GM12878 (cell line): ENCODE results near the gene HS6ST3. TPM values are rescaled to one million over a fixed set of nuclear protein-coding genes. Genes with fewer than 3 reads are reported as not detected.

Experiments used
- ATAC-seq: fragments of 200-7000 bp; cut with Tn5 transposase; 3 replicates; pipeline ENCODE4 v1.9.1; 2020; ENCODE audit warnings: mild to moderate bottlenecking, moderate library complexity
- BruUV-seq: library from RNA; stranded (reverse); fragments of 400-500 nt; replicated peaks from 2 replicates; lab custom pipeline; 2021; lab: Mats Ljungman, UMichigan
- CTCF ChIA-PET: fragments of 300-600 bp; sonication (Branson Sonifier 250); formaldehyde crosslinking; extraction: SDS; loops from one replicate; lab custom pipeline; 2021; ENCODE audit warnings: inconsistent platforms; lab: Yijun Ruan, JAX
- POLR2A ChIA-PET: fragments of 350-600 bp; formaldehyde crosslinking; extraction: SDS; loops from one replicate; lab custom pipeline; 2021; ENCODE audit warnings: inconsistent platforms; lab: Charles Lee
- RAD21 ChIA-PET: fragments of 300-600 bp; sonication (Branson Sonifier 250); formaldehyde crosslinking; loops from one replicate; lab custom pipeline; 2023; ENCODE audit warnings: antibody characterized with exemption; ENCODE audit not compliant: unreplicated experiment; lab: Charles Lee
- SMC1A ChIA-PET: fragments of 300-600 bp; sonication (Branson Sonifier 250); formaldehyde crosslinking; loops from one replicate; lab custom pipeline; 2023; ENCODE audit not compliant: unreplicated experiment, uncharacterized antibody; lab: Charles Lee
- DNase-seq: peaks from one replicate; pipeline ENCODE4 v3.0.0-alpha.2; 2011; ENCODE audit warnings: low read depth, low spot score
- FAIRE-seq: peaks from 3 replicates; lab custom pipeline; 2011; peaks lifted over from hg19 to GRCh38; lab: Jason Lieb, UNC
- H2AFZ ChIP-seq: 2 replicates; pipeline ENCODE4 v1.6.0; 2011; ENCODE audit warnings: low read depth, low read length, control low read depth; ENCODE audit not compliant: control insufficient read depth
- H3K27ac ChIP-seq: 2 replicates; pipeline ENCODE4 v1.5.1; 2011; ENCODE audit warnings: control low read depth; ENCODE audit not compliant: control insufficient read depth, insufficient read depth
- H3K27me3 ChIP-seq, 2 experiments: replicated peaks in 1 of 2; 2 replicates each; pipeline versions ENCODE4 v1.6.0 to v1.6.1; 2011; ENCODE audit warnings: low read length in 1 of 2; ENCODE audit not compliant: control insufficient read depth in 2 of 2, insufficient read depth in 2 of 2
- H3K36me3 ChIP-seq, 2 experiments: 2 replicates each; pipeline ENCODE4 v1.5.1; 2011; ENCODE audit warnings: low read length in 1 of 2; ENCODE audit not compliant: control insufficient read depth in 2 of 2, insufficient read depth in 2 of 2
- H3K4me1 ChIP-seq: 2 replicates; pipeline ENCODE4 v1.6.1; 2011; ENCODE audit warnings: mild to moderate bottlenecking, low read length, moderate library complexity, mixed read lengths; ENCODE audit not compliant: control insufficient read depth, insufficient read depth
- H3K4me2 ChIP-seq: 2 replicates; pipeline ENCODE4 v1.6.0; 2011; ENCODE audit warnings: control low read depth; ENCODE audit not compliant: control insufficient read depth, insufficient read depth
- H3K4me3 ChIP-seq: fragments of 200-600 bp; sonication (generic); 2 replicates; pipeline ENCODE4 v1.5.1; 2016
- H3K79me2 ChIP-seq: 2 replicates; pipeline ENCODE4 v1.6.0; 2011; ENCODE audit warnings: low read length; ENCODE audit not compliant: control insufficient read depth, insufficient read depth
- H3K9ac ChIP-seq: 2 replicates; pipeline ENCODE4 v1.8.0; 2011; ENCODE audit warnings: low read length, control low read depth, mixed read lengths; ENCODE audit not compliant: control insufficient read depth, insufficient read depth
- H3K9me3 ChIP-seq: replicated peaks from 3 replicates; pipeline ENCODE4 v1.5.1; 2011; ENCODE audit warnings: mild to moderate bottlenecking, low read length; ENCODE audit not compliant: control insufficient read depth, insufficient read depth
- H4K20me1 ChIP-seq: 2 replicates; pipeline ENCODE4 v1.6.0; 2011; ENCODE audit not compliant: control insufficient read depth, insufficient read depth
- E4F1 ChIP-seq: fragments of 450-650 bp; IDR thresholded peaks from 2 replicates; pipeline ENCODE4 v1.6.1; 2018; ENCODE audit warnings: borderline replicate concordance, mild to moderate bottlenecking; ENCODE audit not compliant: partially characterized antibody
- EGR1 ChIP-seq, 2 experiments: IDR thresholded peaks; 1 replicate in 1 of 2; 2 replicates in 1 of 2; pipeline ENCODE4 v1.6.1; 2011 to 2012; ENCODE audit warnings: low read depth in 2 of 2, low read length in 2 of 2, borderline replicate concordance in 1 of 2, mild to moderate bottlenecking in 1 of 2, moderate library complexity in 1 of 2
- HDAC2 ChIP-seq: fragments of 200-600 bp; sonication (generic); IDR thresholded peaks from 2 replicates; pipeline ENCODE4 v1.6.1; 2017
- HDAC6 ChIP-seq: fragments of 200-600 bp; sonication (generic); IDR thresholded peaks from one replicate; pipeline ENCODE4 v1.8.0; 2017; ENCODE audit warnings: antibody characterized with exemption; ENCODE audit not compliant: unreplicated experiment
- IKZF2 ChIP-seq, 2 experiments: fragments of 450-650 bp; IDR thresholded peaks; 2 replicates each; pipeline ENCODE4 v1.6.1; 2017; ENCODE audit warnings: mild to moderate bottlenecking in 2 of 2, moderate library complexity in 2 of 2
- JUND ChIP-seq: IDR thresholded peaks from 2 replicates; pipeline ENCODE4 v1.6.1; 2012; ENCODE audit warnings: low read depth, mild to moderate bottlenecking, low read length, improper control_type of control experiment, moderate library complexity
- NFYB ChIP-seq: IDR thresholded peaks from 2 replicates; pipeline ENCODE4 v1.6.1; 2011; ENCODE audit warnings: low read depth, mild to moderate bottlenecking, low read length, improper control_type of control experiment, moderate library complexity; ENCODE audit not compliant: insufficient read depth
- SMAD1 ChIP-seq: fragments of 450-650 bp; IDR thresholded peaks from 2 replicates; pipeline ENCODE4 v1.6.1; 2018; ENCODE audit warnings: mild to moderate bottlenecking, low read depth; ENCODE audit not compliant: partially characterized antibody
- SMC3 ChIP-seq: IDR thresholded peaks from 2 replicates; pipeline ENCODE4 v1.6.1; 2011; ENCODE audit warnings: low read length, improper control_type of control experiment, borderline replicate concordance
- SP1 ChIP-seq: IDR thresholded peaks from one replicate; pipeline ENCODE4 v1.6.1; 2011; ENCODE audit warnings: low read depth, low read length
- TCF12 ChIP-seq: IDR thresholded peaks from 2 replicates; pipeline ENCODE4 v1.6.1; 2011; ENCODE audit warnings: low read depth, mild to moderate bottlenecking, low read length
- TCF3 ChIP-seq: IDR thresholded peaks from 2 replicates; pipeline ENCODE4 v1.6.1; 2012; ENCODE audit warnings: low read depth, mild to moderate bottlenecking, low read length, borderline replicate concordance; ENCODE audit not compliant: insufficient read depth
- ZNF384 ChIP-seq: IDR thresholded peaks from 2 replicates; pipeline ENCODE4 v1.6.1; 2012; ENCODE audit warnings: low read depth, mild to moderate bottlenecking, low read length, improper control_type of control experiment, borderline replicate concordance
- WGBS: methylation state at CpG from one replicate; pipeline ENCODE4 v1.1.6; 2016; ENCODE audit warnings: low lambda C conversion rate; ENCODE audit not compliant: insufficient replicate concordance, insufficient coverage; ENCODE audit errors: missing lambda C conversion rate; 5-methylcytosine and 5-hydroxymethylcytosine counted together
- in situ Hi-C: fragments of 300-500 bp; cut with MboI; formaldehyde crosslinking; loops from 9 replicates; pipeline ENCODE4 v1.14.3; 2018; ENCODE audit warnings: mixed read lengths
- intact Hi-C: fragments of 100-400 bp; cut with micrococcal nuclease; formaldehyde crosslinking; loops from one replicate; pipeline ENCODE4 v1.14.2; 2022; ENCODE audit not compliant: unreplicated experiment
- polyA plus RNA-seq, 11 experiments: library from polyadenylated mRNA; depleted of rRNA in 4 of 11; unstranded in 6 of 11; stranded (reverse) in 5 of 11; fragments of >200 nt; fragmentation: Nextera tagmentation in 4 of 11; fragmentation: Illumina TruSeq in 1 of 11; extraction: Ambion mirVana in 4 of 11; extraction: Trizol in 1 of 11; gene quantifications; 1 replicate in 1 of 11; 2 replicates in 10 of 11; pipeline versions ENCODE4 v1.2.1 to v1.2.3, GENCODE V29; 2011 to 2016; ENCODE audit warnings: inconsistent platforms in 2 of 11, missing spikeins in 2 of 11, low read depth in 1 of 11
- total RNA-seq, 4 experiments: library from RNA; depleted of rRNA in 3 of 4; stranded (reverse); fragments of >200 nt in 3 of 4; fragmentation: Illumina TruSeq in 1 of 4; extraction: Trizol in 1 of 4; gene quantifications; 2 replicates each; pipeline versions ENCODE4 v1.2.1 to v1.2.3, GENCODE V29; 2013 to 2021
- TF ChIP-seq, protein P1 (sequence below): IDR thresholded peaks from 2 replicates; pipeline ENCODE4 v1.6.1; 2012; ENCODE audit warnings: low read depth, low read length, improper control_type of control experiment

Gene HS6ST3
- total and polyA plus RNA-seq, 10 of the 15 experiments (the other 5 are each of a cell fraction or from before 2014, with no cell fraction given): under 0.01 to 2.9 TPM; not detected in 8

DNA sequence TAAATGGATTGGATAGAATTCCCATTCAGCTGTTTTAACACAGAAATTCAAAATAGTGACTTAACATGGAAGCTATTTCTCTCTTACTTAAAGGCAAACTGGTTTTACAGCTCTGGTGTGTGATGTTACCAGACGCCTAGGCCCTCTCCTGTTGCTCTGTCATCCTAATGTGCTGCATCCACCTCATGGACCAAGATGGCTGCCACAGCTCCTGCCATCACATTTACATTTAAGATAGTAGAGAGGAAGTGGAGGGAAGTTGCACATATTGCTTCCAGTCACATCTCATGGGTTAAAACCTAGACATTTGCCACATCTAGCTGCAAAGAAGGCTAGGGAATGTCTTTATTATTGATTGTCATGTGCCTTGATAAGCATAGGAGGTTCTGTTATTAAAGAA is 746.8 kb downstream of the HS6ST3 start (continued):
- TF ChIP-seq, protein P1, sequence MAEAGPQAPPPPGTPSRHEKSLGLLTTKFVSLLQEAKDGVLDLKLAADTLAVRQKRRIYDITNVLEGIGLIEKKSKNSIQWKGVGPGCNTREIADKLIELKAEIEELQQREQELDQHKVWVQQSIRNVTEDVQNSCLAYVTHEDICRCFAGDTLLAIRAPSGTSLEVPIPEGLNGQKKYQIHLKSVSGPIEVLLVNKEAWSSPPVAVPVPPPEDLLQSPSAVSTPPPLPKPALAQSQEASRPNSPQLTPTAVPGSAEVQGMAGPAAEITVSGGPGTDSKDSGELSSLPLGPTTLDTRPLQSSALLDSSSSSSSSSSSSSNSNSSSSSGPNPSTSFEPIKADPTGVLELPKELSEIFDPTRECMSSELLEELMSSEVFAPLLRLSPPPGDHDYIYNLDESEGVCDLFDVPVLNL: no peak
- no peak for TF ChIP-seq HDAC6
- no peak for TF ChIP-seq IKZF2 (IDR thresholded peaks at IDR 0.05)
- no peak for TF ChIP-seq EGR1 (IDR thresholded peaks at IDR 0.05; ENCODE audit: borderline replicate concordance in 1 of 2, low read depth in 2 of 2, low read length in 2 of 2)

GRCh38 chr13:96837809-96838208 is 747.9 kb downstream of the HS6ST3 start:
- ChIA-PET CTCF (no interaction called here), SMC1A (no interaction called here)
- no peak overlapping the region for H3K27ac ChIP-seq
- no peak for FAIRE-seq
- DNase-seq: no peak
- TF ChIP-seq SMAD1: no peak
- TF ChIP-seq, all 136 proteins: peak for 0
- Histone ChIP-seq H3K9me3 (no peaks in the 10 kb centered on the region), H3K4me2 (no peak overlapping the region), H3K36me3 (no peaks in the 10 kb centered on the region), H3K79me2 (no peaks in the 10 kb centered on the region), H4K20me1 (no peaks in the 10 kb centered on the region), H3K27me3 (no peaks in the 10 kb centered on the region), H2AFZ (no peak overlapping the region), H3K9ac (no peak overlapping the region), H3K4me1 (no peaks in the 10 kb centered on the region), H3K4me3 (no peak overlapping the region)
- WGBS: no CpG with 5 or more reads among the region's 1 CpG
- ChIA-PET RAD21 (no interaction called here), POLR2A (no interaction called here)
- intact Hi-C loops (no loop called here), in situ Hi-C loops (no loop called here)
- BruUV-seq: no TSS peak
- ATAC-seq: no peak

- Histone ChIP-seq H3K4me3 (no peak overlapping the region), H3K79me2 (no peaks in the 10 kb centered on the region), H2AFZ (no peak overlapping the region), H4K20me1 (no peaks in the 10 kb centered on the region), H3K9me3 (no peaks in the 10 kb centered on the region), H3K36me3 (no peaks in the 10 kb centered on the region), H3K4me2 (no peak overlapping the region), H3K4me1 (no peaks in the 10 kb centered on the region), H3K27me3 (no peaks in the 10 kb centered on the region), H3K9ac (no peak overlapping the region), H3K27ac (no peak overlapping the region)
- no TSS peak for BruUV-seq
- in situ Hi-C loops: no loop called here
- ATAC-seq (no peak), FAIRE-seq (no peak), DNase-seq (no peak)
- ChIA-PET POLR2A (no interaction called here), SMC1A (no interaction called here), CTCF (no interaction called here), RAD21 (no interaction called here)
- intact Hi-C loops: no loop called here
- no peak for TF ChIP-seq TCF3
- no peak for TF ChIP-seq SMC3
- TF ChIP-seq JUND: no peak
- TF ChIP-seq ZNF384: no peak
- TF ChIP-seq TCF12: no peak
- TF ChIP-seq HDAC2: no peak
- TF ChIP-seq SP1: no peak
- no peak for TF ChIP-seq NFYB
- no peak for TF ChIP-seq E4F1
- TF ChIP-seq EGR1 (IDR thresholded peaks at IDR 0.05; ENCODE audit: borderline replicate concordance in 1 of 2, low read depth in 2 of 2, low read length in 2 of 2): no peak
Observed at GRCh38 chr13:96844195-96844594, 754.3 kb downstream of the HS6ST3 start.
